ENCODE data around the gene KRT7.

The KRT7 gene

GRCh38 chr12:52234223-52234810 is 1.3 kb downstream of the KRT7 start:
- no peak for DNase-seq (ENCODE audit: low read depth, low spot score)
- CTCF ChIA-PET: interaction anchor here (1.0 to 6.8 kb wide), 5 partner anchors 10 to 94 kb away, joined by 3 to 46 read pairs (median 4); no protein-coding TSS in a partner anchor
- no peak overlapping the region; the same call in 1 of the 2 replicates for H3K4me3 ChIP-seq (ENCODE audit: low read depth, low read length)
- POLR2A ChIA-PET: interaction anchor here (0.5 kb wide), 1 partner anchor 18 kb away, joined by 3 read pairs; no protein-coding TSS in a partner anchor
- no peak for TF ChIP-seq CTCF (IDR thresholded peaks at IDR 0.05; ENCODE audit: insufficient read depth, low read length, missing control alignments)

- H3K4me3 ChIP-seq (ENCODE audit: low read depth, low read length): no peak overlapping the region
- ChIA-PET POLR2A (interaction anchor here (0.6 kb wide), 1 partner anchor 133 kb away, joined by 3 read pairs; no protein-coding TSS in a partner anchor), CTCF (interaction anchor here (1.0 to 6.8 kb wide), 5 partner anchors 9 to 93 kb away, joined by 3 to 46 read pairs (median 4); no protein-coding TSS in a partner anchor)
- DNase-seq (ENCODE audit: low read depth, low spot score): no peak
- no peak for TF ChIP-seq CTCF (IDR thresholded peaks at IDR 0.05; ENCODE audit: insufficient read depth, low read length, missing control alignments)
These were observed 2.1 kb downstream of the KRT7 start for GRCh38 chr12:52235001-52235764.

GRCh38 chr12:52235822-52236361 is 2.8 kb downstream of the KRT7 start:
- no peak for TF ChIP-seq CTCF (IDR thresholded peaks at IDR 0.05; ENCODE audit: insufficient read depth, low read length, missing control alignments)
- ChIA-PET CTCF (interaction anchor here (0.5 to 3.4 kb wide), 4 partner anchors 14 to 644 kb away, joined by 3 to 12 read pairs (median 6); no protein-coding TSS in a partner anchor), POLR2A (interaction anchor here (0.6 kb wide), 1 partner anchor 132 kb away, joined by 3 read pairs; no protein-coding TSS in a partner anchor)
- DNase-seq (ENCODE audit: low read depth, low spot score): no peak
- no peak overlapping the region for H3K4me3 ChIP-seq (ENCODE audit: low read depth, low read length)

- no peak for TF ChIP-seq CTCF (IDR thresholded peaks at IDR 0.05; ENCODE audit: insufficient read depth, low read length, missing control alignments)
- ChIA-PET POLR2A (no interaction called here), CTCF (interaction anchor here (0.8 to 3.4 kb wide), 8 partner anchors 9 to 643 kb away, joined by 3 to 21 read pairs (median 7); no protein-coding TSS in a partner anchor)
- DNase-seq (ENCODE audit: low read depth, low spot score): no peak
- H3K4me3 ChIP-seq (ENCODE audit: low read depth, low read length): no peak overlapping the region
These were observed 3.5 kb downstream of the KRT7 start for GRCh38 chr12:52236386-52237050.

GRCh38 chr12:52238207-52238840 is 5.3 kb downstream of the KRT7 start:
- DNase-seq (ENCODE audit: low read depth, low spot score): no peak
- ChIA-PET CTCF (interaction anchor here (0.7 to 2.7 kb wide), 9 partner anchors 12 to 742 kb away, joined by 3 to 21 read pairs (median 3); no protein-coding TSS in a partner anchor), POLR2A (no interaction called here)
- no peak for TF ChIP-seq CTCF (IDR thresholded peaks at IDR 0.05; ENCODE audit: insufficient read depth, low read length, missing control alignments)
- H3K4me3 ChIP-seq (ENCODE audit: low read depth, low read length): no peak overlapping the region
